GM12878 (cell line): ENCODE results near the gene MAGI1. TPM values are rescaled to one million over a fixed set of nuclear protein-coding genes. Genes with fewer than 3 reads are reported as not detected.

Source experiments
- ATAC-seq: fragments of 200-7000 bp; cut with Tn5 transposase; 3 replicates; pipeline ENCODE4 v1.9.1; 2020; ENCODE audit warnings: mild to moderate bottlenecking, moderate library complexity
- BruUV-seq: library from RNA; stranded (reverse); fragments of 400-500 nt; replicated peaks from 2 replicates; lab custom pipeline; 2021; lab: Mats Ljungman, UMichigan
- CTCF ChIA-PET: fragments of 300-600 bp; sonication (Branson Sonifier 250); formaldehyde crosslinking; extraction: SDS; loops from one replicate; lab custom pipeline; 2021; ENCODE audit warnings: inconsistent platforms; lab: Yijun Ruan, JAX
- POLR2A ChIA-PET: fragments of 350-600 bp; formaldehyde crosslinking; extraction: SDS; loops from one replicate; lab custom pipeline; 2021; ENCODE audit warnings: inconsistent platforms; lab: Charles Lee
- RAD21 ChIA-PET: fragments of 300-600 bp; sonication (Branson Sonifier 250); formaldehyde crosslinking; loops from one replicate; lab custom pipeline; 2023; ENCODE audit warnings: antibody characterized with exemption; ENCODE audit not compliant: unreplicated experiment; lab: Charles Lee
- SMC1A ChIA-PET: fragments of 300-600 bp; sonication (Branson Sonifier 250); formaldehyde crosslinking; loops from one replicate; lab custom pipeline; 2023; ENCODE audit not compliant: unreplicated experiment, uncharacterized antibody; lab: Charles Lee
- DNase-seq: peaks from one replicate; pipeline ENCODE4 v3.0.0-alpha.2; 2011; ENCODE audit warnings: low read depth, low spot score
- FAIRE-seq: peaks from 3 replicates; lab custom pipeline; 2011; peaks lifted over from hg19 to GRCh38; lab: Jason Lieb, UNC
- H2AFZ ChIP-seq: 2 replicates; pipeline ENCODE4 v1.6.0; 2011; ENCODE audit warnings: low read depth, low read length, control low read depth; ENCODE audit not compliant: control insufficient read depth
- H3K27ac ChIP-seq: 2 replicates; pipeline ENCODE4 v1.5.1; 2011; ENCODE audit warnings: control low read depth; ENCODE audit not compliant: control insufficient read depth, insufficient read depth
- H3K27me3 ChIP-seq, 2 experiments: replicated peaks in 1 of 2; 2 replicates each; pipeline versions ENCODE4 v1.6.0 to v1.6.1; 2011; ENCODE audit warnings: low read length in 1 of 2; ENCODE audit not compliant: control insufficient read depth in 2 of 2, insufficient read depth in 2 of 2
- H3K36me3 ChIP-seq, 2 experiments: 2 replicates each; pipeline ENCODE4 v1.5.1; 2011; ENCODE audit warnings: low read length in 1 of 2; ENCODE audit not compliant: control insufficient read depth in 2 of 2, insufficient read depth in 2 of 2
- H3K4me1 ChIP-seq: 2 replicates; pipeline ENCODE4 v1.6.1; 2011; ENCODE audit warnings: mild to moderate bottlenecking, low read length, moderate library complexity, mixed read lengths; ENCODE audit not compliant: control insufficient read depth, insufficient read depth
- H3K4me2 ChIP-seq: 2 replicates; pipeline ENCODE4 v1.6.0; 2011; ENCODE audit warnings: control low read depth; ENCODE audit not compliant: control insufficient read depth, insufficient read depth
- H3K4me3 ChIP-seq: fragments of 200-600 bp; sonication (generic); 2 replicates; pipeline ENCODE4 v1.5.1; 2016
- H3K79me2 ChIP-seq: 2 replicates; pipeline ENCODE4 v1.6.0; 2011; ENCODE audit warnings: low read length; ENCODE audit not compliant: control insufficient read depth, insufficient read depth
- H3K9ac ChIP-seq: 2 replicates; pipeline ENCODE4 v1.8.0; 2011; ENCODE audit warnings: low read length, control low read depth, mixed read lengths; ENCODE audit not compliant: control insufficient read depth, insufficient read depth
- H3K9me3 ChIP-seq: replicated peaks from 3 replicates; pipeline ENCODE4 v1.5.1; 2011; ENCODE audit warnings: mild to moderate bottlenecking, low read length; ENCODE audit not compliant: control insufficient read depth, insufficient read depth
- H4K20me1 ChIP-seq: 2 replicates; pipeline ENCODE4 v1.6.0; 2011; ENCODE audit not compliant: control insufficient read depth, insufficient read depth
- CHD2 ChIP-seq: IDR thresholded peaks from 2 replicates; pipeline ENCODE4 v1.6.1; 2011; ENCODE audit warnings: low read depth, low read length, improper control_type of control experiment, borderline replicate concordance
- DPF2 ChIP-seq: fragments of 450-650 bp; IDR thresholded peaks from 2 replicates; pipeline ENCODE4 v1.6.1; 2017; ENCODE audit warnings: mild to moderate bottlenecking
- NBN ChIP-seq: fragments of 450-650 bp; IDR thresholded peaks from 2 replicates; pipeline ENCODE4 v1.6.1; 2016
- RELA ChIP-seq: fragments of 450-650 bp; IDR thresholded peaks from 2 replicates; pipeline ENCODE4 v1.8.0; 2014; ENCODE audit warnings: borderline replicate concordance; ENCODE audit not compliant: partially characterized antibody
- RUNX3 ChIP-seq: IDR thresholded peaks from 2 replicates; pipeline ENCODE4 v1.6.1; 2012; ENCODE audit warnings: low read length, inconsistent platforms
- ZNF207 ChIP-seq: fragments of 450-650 bp; IDR thresholded peaks from 2 replicates; pipeline ENCODE4 v1.6.1; 2014; ENCODE audit warnings: antibody characterized with exemption, mild to moderate bottlenecking, borderline replicate concordance
- ZNF274 ChIP-seq: IDR thresholded peaks from one replicate; pipeline ENCODE4 v1.8.0; 2011; ENCODE audit not compliant: insufficient read length, insufficient read depth
- WGBS: methylation state at CpG from one replicate; pipeline ENCODE4 v1.1.6; 2016; ENCODE audit warnings: low lambda C conversion rate; ENCODE audit not compliant: insufficient replicate concordance, insufficient coverage; ENCODE audit errors: missing lambda C conversion rate; 5-methylcytosine and 5-hydroxymethylcytosine counted together
- in situ Hi-C: fragments of 300-500 bp; cut with MboI; formaldehyde crosslinking; loops from 9 replicates; pipeline ENCODE4 v1.14.3; 2018; ENCODE audit warnings: mixed read lengths
- intact Hi-C: fragments of 100-400 bp; cut with micrococcal nuclease; formaldehyde crosslinking; loops from one replicate; pipeline ENCODE4 v1.14.2; 2022; ENCODE audit not compliant: unreplicated experiment
- polyA plus RNA-seq, 11 experiments: library from polyadenylated mRNA; depleted of rRNA in 4 of 11; unstranded in 6 of 11; stranded (reverse) in 5 of 11; fragments of >200 nt; fragmentation: Nextera tagmentation in 4 of 11; fragmentation: Illumina TruSeq in 1 of 11; extraction: Ambion mirVana in 4 of 11; extraction: Trizol in 1 of 11; gene quantifications; 1 replicate in 1 of 11; 2 replicates in 10 of 11; pipeline versions ENCODE4 v1.2.1 to v1.2.3, GENCODE V29; 2011 to 2016; ENCODE audit warnings: inconsistent platforms in 2 of 11, missing spikeins in 2 of 11, low read depth in 1 of 11
- total RNA-seq, 4 experiments: library from RNA; depleted of rRNA in 3 of 4; stranded (reverse); fragments of >200 nt in 3 of 4; fragmentation: Illumina TruSeq in 1 of 4; extraction: Trizol in 1 of 4; gene quantifications; 2 replicates each; pipeline versions ENCODE4 v1.2.1 to v1.2.3, GENCODE V29; 2013 to 2021
- TF ChIP-seq, protein P1 (sequence below): fragments of 450-650 bp; IDR thresholded peaks from 2 replicates; pipeline ENCODE4 v1.6.1; 2018; ENCODE audit warnings: mild to moderate bottlenecking, low read depth, moderate library complexity; ENCODE audit not compliant: partially characterized antibody

The MAGI1 gene
- total and polyA plus RNA-seq, 10 of the 15 experiments (the other 5 are each of a cell fraction or from before 2014, with no cell fraction given): 0.02 to 3.3 (median 0.29) TPM; not detected in 1

DNA sequence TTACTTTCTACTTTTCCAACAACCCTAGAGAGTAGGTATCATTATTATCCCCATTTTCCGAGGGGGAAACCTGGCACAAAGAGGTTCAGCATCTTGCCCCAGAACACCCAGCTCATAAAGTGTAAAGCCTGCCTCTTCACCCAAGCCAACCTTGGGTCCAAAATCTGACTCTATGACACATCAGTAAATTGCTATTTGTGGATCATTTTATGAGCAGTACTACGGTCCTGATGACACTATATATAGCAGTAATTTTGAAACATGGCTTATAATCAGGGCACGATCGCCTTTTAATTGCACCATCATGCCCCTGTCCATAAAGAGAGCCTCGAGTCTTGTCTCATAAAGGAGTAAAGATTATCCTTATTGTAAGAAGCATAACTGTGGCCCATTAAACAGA, 9.7 kb downstream of the MAGI1 start:
- H3K4me1 ChIP-seq: no peaks in the 10 kb centered on the region
- no peaks in the 10 kb centered on the region for H3K36me3 ChIP-seq
- H3K4me2 ChIP-seq: no peak overlapping the region
- no peak overlapping the region for H3K9ac ChIP-seq
- intact Hi-C loops: no loop called here
- FAIRE-seq (no peak), DNase-seq (no peak), ATAC-seq (no peak)
- H3K79me2 ChIP-seq: no peaks in the 10 kb centered on the region
- no peak overlapping the region for H2AFZ ChIP-seq
- no peak overlapping the region for H3K4me3 ChIP-seq
- H3K27ac ChIP-seq: no peak overlapping the region
- in situ Hi-C loops: no loop called here
- CTCF ChIA-PET: no interaction called here
- SMC1A ChIA-PET: no interaction called here
- WGBS: 7% methylated on average over 5 of the region's 5 CpGs
- POLR2A ChIA-PET: no interaction called here
- RAD21 ChIA-PET: no interaction called here
- H3K9me3 ChIP-seq: no peaks in the 10 kb centered on the region
- TF ChIP-seq DPF2: no peak
- TF ChIP-seq RUNX3: no peak
- TF ChIP-seq ZNF274: no peak
- no peak for TF ChIP-seq NBN
- no peak for TF ChIP-seq ZNF207
- TF ChIP-seq CHD2: no peak
- TF ChIP-seq RELA: no peak
- TF ChIP-seq, protein P1, sequence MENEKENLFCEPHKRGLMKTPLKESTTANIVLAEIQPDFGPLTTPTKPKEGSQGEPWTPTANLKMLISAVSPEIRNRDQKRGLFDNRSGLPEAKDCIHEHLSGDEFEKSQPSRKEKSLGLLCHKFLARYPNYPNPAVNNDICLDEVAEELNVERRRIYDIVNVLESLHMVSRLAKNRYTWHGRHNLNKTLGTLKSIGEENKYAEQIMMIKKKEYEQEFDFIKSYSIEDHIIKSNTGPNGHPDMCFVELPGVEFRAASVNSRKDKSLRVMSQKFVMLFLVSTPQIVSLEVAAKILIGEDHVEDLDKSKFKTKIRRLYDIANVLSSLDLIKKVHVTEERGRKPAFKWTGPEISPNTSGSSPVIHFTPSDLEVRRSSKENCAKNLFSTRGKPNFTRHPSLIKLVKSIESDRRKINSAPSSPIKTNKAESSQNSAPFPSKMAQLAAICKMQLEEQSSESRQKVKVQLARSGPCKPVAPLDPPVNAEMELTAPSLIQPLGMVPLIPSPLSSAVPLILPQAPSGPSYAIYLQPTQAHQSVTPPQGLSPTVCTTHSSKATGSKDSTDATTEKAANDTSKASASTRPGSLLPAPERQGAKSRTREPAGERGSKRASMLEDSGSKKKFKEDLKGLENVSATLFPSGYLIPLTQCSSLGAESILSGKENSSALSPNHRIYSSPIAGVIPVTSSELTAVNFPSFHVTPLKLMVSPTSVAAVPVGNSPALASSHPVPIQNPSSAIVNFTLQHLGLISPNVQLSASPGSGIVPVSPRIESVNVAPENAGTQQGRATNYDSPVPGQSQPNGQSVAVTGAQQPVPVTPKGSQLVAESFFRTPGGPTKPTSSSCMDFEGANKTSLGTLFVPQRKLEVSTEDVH: no peak
- H3K27me3 ChIP-seq: no peaks in the 10 kb centered on the region; a peak in 1 of 4 replicates
- no peaks in the 10 kb centered on the region for H4K20me1 ChIP-seq
- no TSS peak for BruUV-seq
